ENCODE results near the gene SEC24D.
A peak's percentile ranks its signal among the peaks of the same experiment; 100 is the strongest.

The SEC24D gene

GRCh38 chr4:118845552-118846050 lies 9.7 kb upstream of the SEC24D start:
- DNase-seq, result no peak

- DNase-seq, result no peak
These were observed 7.3 kb upstream of the SEC24D start for GRCh38 chr4:118843237-118843636.

GRCh38 chr4:118842055-118842454 lies 6.1 kb upstream of the SEC24D start:
- no peak for DNase-seq

- no peak for DNase-seq
These were observed 3.4 kb upstream of the SEC24D start for GRCh38 chr4:118839221-118839927.

GRCh38 chr4:118837121-118837507 lies 1.2 kb upstream of the SEC24D start:
- DNase-seq, result no peak

GRCh38 chr4:118836301-118837120 lies 585 bp upstream of the SEC24D start:
- peak; percentile 59 for DNase-seq

GRCh38 chr4:118834960-118835569 lies 861 bp downstream of the SEC24D start:
- peak; percentile 36 for DNase-seq

GRCh38 chr4:118834070-118834469 lies 1.9 kb downstream of the SEC24D start:
- no peak for DNase-seq

GRCh38 chr4:118833192-118833820 lies 2.6 kb downstream of the SEC24D start:
- no peak for DNase-seq

- DNase-seq, result no peak
These were observed 6.8 kb downstream of the SEC24D start for GRCh38 chr4:118829107-118829506.

GRCh38 chr4:118826723-118827444 lies 9.0 kb downstream of the SEC24D start:
- DNase-seq, result no peak

GRCh38 chr4:118825799-118826198 lies 10.1 kb downstream of the SEC24D start:
- no peak for DNase-seq

- no peak for DNase-seq
These were observed 11.8 kb downstream of the SEC24D start for GRCh38 chr4:118824141-118824540.

GRCh38 chr4:118823471-118823870 lies 12.5 kb downstream of the SEC24D start:
- DNase-seq, result no peak

GRCh38 chr4:118821590-118822293 lies 14.2 kb downstream of the SEC24D start:
- DNase-seq, result no peak

GRCh38 chr4:118817178-118817930 lies 18.6 kb downstream of the SEC24D start:
- DNase-seq, result no peak

- DNase-seq, result no peak
These were observed 19.3 kb downstream of the SEC24D start for GRCh38 chr4:118816538-118817177.

- DNase-seq, result no peak
These were observed 21.0 kb downstream of the SEC24D start for GRCh38 chr4:118814891-118815290.

- no peak for DNase-seq
These were observed 21.9 kb downstream of the SEC24D start for GRCh38 chr4:118814058-118814457.

- no peak for DNase-seq
These were observed 22.4 kb downstream of the SEC24D start for GRCh38 chr4:118813561-118813960.
